Ascending aorta (tissue), 2 donors: Measurements from ENCODE around the gene PAK4. TPM values are rescaled to one million over a fixed set of nuclear protein-coding genes. Genes with fewer than 3 reads are reported as not detected.

Experiments
- DNase-seq, 2 donors: peaks; one replicate each; pipeline ENCODE4 v3.0.0-alpha.2; 2019; ENCODE audit warnings: low spot score in 2 of 2
- H3K27ac ChIP-seq, 2 donors: fragments of 200-600 bp; sonication (generic); one replicate each; pipeline ENCODE4 v1.5.1; 2016 to 2017; ENCODE audit warnings: mild to moderate bottlenecking in 1 of 2
- H3K27me3 ChIP-seq: fragments of 200-600 bp; sonication (generic); one replicate; pipeline ENCODE4 v1.5.1; 2017
- H3K36me3 ChIP-seq, 2 donors: fragments of 200-600 bp; sonication (generic); one replicate each; pipeline ENCODE4 v1.5.1; 2016
- H3K4me1 ChIP-seq, 2 donors: fragments of 200-600 bp; sonication (generic); one replicate each; pipeline ENCODE4 v1.5.1; 2016 to 2017; ENCODE audit warnings: mild to moderate bottlenecking in 1 of 2
- H3K4me3 ChIP-seq, 2 donors: fragments of 200-600 bp; sonication (generic); one replicate each; pipeline ENCODE4 v1.5.1; 2016 to 2017; ENCODE audit warnings: mild to moderate bottlenecking in 1 of 2
- H3K9me3 ChIP-seq, 2 donors: fragments of 200-600 bp; sonication (generic); one replicate each; pipeline ENCODE4 v1.5.1; 2016
- CTCF ChIP-seq, 3 experiments: fragments of 200-600 bp in 2 of 3; fragments of 450-650 bp in 1 of 3; sonication (generic) in 2 of 3; IDR thresholded peaks; one replicate each; pipeline ENCODE4 v1.5.1; 2016 to 2019; ENCODE audit warnings: antibody characterized with exemption in 3 of 3, mild to moderate bottlenecking in 1 of 3, moderate library complexity in 1 of 3
- intact Hi-C: fragments of 100-400 bp; cut with DNase I; formaldehyde crosslinking; loops from one replicate; pipeline ENCODE4 v1.15.1; 2023
- total RNA-seq: library from RNA; depleted of rRNA; stranded (reverse); fragments of >200 nt; gene quantifications from one replicate; pipeline ENCODE4 v1.1.0, GENCODE V29; 2016

PAK4 gene
- total RNA-seq, 1 donor from 2014 or later, result 27.4 TPM

- Histone ChIP-seq H3K4me1 (peaks cover 9 to 23% of the 10 kb centered on the region in 2 donors), H3K27me3 (no peaks in the 10 kb centered on the region), H3K4me3 (no peak overlapping the region), H3K36me3 (no peaks in the 10 kb centered on the region), H3K9me3 (no peaks in the 10 kb centered on the region), H3K27ac (no peak overlapping the region)
- intact Hi-C loops, result loop anchor here (10.0 kb wide), 2 partner anchors 321 to 711 kb away; partner anchors contain the start of genes DYRK1B and SUPT5H
- DNase-seq, result no peak
- no peak for TF ChIP-seq CTCF (IDR thresholded peaks at IDR 0.05)
Measured at GRCh38 chr19:39124136-39124764, 1.3 kb upstream of the PAK4 start.

- Histone ChIP-seq H3K9me3 (no peaks in the 10 kb centered on the region), H3K27me3 (no peaks in the 10 kb centered on the region), H3K4me1 (peaks cover 9 to 23% of the 10 kb centered on the region in 2 donors), H3K36me3 (no peaks in the 10 kb centered on the region), H3K4me3 (peak overlapping the region; percentile 88 to 89), H3K27ac (peak overlapping the region in 1 of 2 donors; percentile 62)
- no peak for TF ChIP-seq CTCF (IDR thresholded peaks at IDR 0.05)
- no peak for DNase-seq
- intact Hi-C loops, result loop anchor here (1.0 to 10.0 kb wide), 5 partner anchors 20 to 710 kb away; partner anchors contain the start of genes DYRK1B, EID2, SAMD4B and SUPT5H
Measured at GRCh38 chr19:39125199-39125553, 410 bp upstream of the PAK4 start.

- intact Hi-C loops, result loop anchor here (10.0 kb wide), 2 partner anchors 318 to 708 kb away; partner anchors contain the start of genes DYRK1B and SUPT5H
- peak overlapping the region; percentile 59 to 68 for H3K27ac ChIP-seq
- no peaks in the 10 kb centered on the region for H3K9me3 ChIP-seq
- TF ChIP-seq CTCF (IDR thresholded peaks at IDR 0.05), result no peak
- H3K4me3 ChIP-seq, result peak overlapping the region; percentile 88 to 89
- H3K36me3 ChIP-seq, result no peaks in the 10 kb centered on the region
- H3K4me1 ChIP-seq, result peaks cover 11 to 32% of the 10 kb centered on the region in 2 donors
- no peak for DNase-seq
- H3K27me3 ChIP-seq, result no peaks in the 10 kb centered on the region
Measured at GRCh38 chr19:39126312-39127187, 964 bp downstream of the PAK4 start.

GRCh38 chr19:39127812-39128515 lies 2.4 kb downstream of the PAK4 start:
- intact Hi-C loops, result loop anchor here (10.0 kb wide), 2 partner anchors 317 to 707 kb away; partner anchors contain the start of genes DYRK1B and SUPT5H
- H3K4me1 ChIP-seq, result peaks cover 11 to 35% of the 10 kb centered on the region in 2 donors
- H3K9me3 ChIP-seq, result no peaks in the 10 kb centered on the region
- H3K36me3 ChIP-seq, result no peaks in the 10 kb centered on the region
- peak overlapping the region; percentile 4 to 32 for H3K27ac ChIP-seq
- H3K4me3 ChIP-seq, result no peak overlapping the region
- DNase-seq, result no peak
- TF ChIP-seq CTCF (IDR thresholded peaks at IDR 0.05), result no peak
- no peaks in the 10 kb centered on the region for H3K27me3 ChIP-seq

GRCh38 chr19:39128516-39129079 lies 3.0 kb downstream of the PAK4 start:
- H3K4me3 ChIP-seq, result no peak overlapping the region

More at GRCh38 chr19:39128516-39129079, 3.0 kb downstream of the PAK4 start:
- H3K27me3 ChIP-seq, result no peaks in the 10 kb centered on the region
- H3K9me3 ChIP-seq, result no peaks in the 10 kb centered on the region
- peak overlapping the region; percentile 4 to 32 for H3K27ac ChIP-seq
- H3K36me3 ChIP-seq, result no peaks in the 10 kb centered on the region
- peaks cover 11 to 35% of the 10 kb centered on the region in 2 donors for H3K4me1 ChIP-seq
- DNase-seq, result no peak
- TF ChIP-seq CTCF (IDR thresholded peaks at IDR 0.05), result no peak
- intact Hi-C loops, result loop anchor here (10.0 kb wide), 2 partner anchors 316 to 706 kb away; partner anchors contain the start of genes DYRK1B and SUPT5H
